Muscle layer of duodenum (tissue), 2 donors: ENCODE data around the gene MINDY2.
A peak's percentile ranks its signal among the peaks of the same experiment; 100 is the strongest.
"Not testable (repeated sequence)": the region's sequence is repeated elsewhere in the genome, so short reads cannot be mapped to it uniquely, and the experiment has no call there.

ENCODE experiments used
- H3K27ac ChIP-seq: one replicate; pipeline ENCODE4 v1.7.0; 2013; ENCODE audit warnings: mild to moderate bottlenecking, low read length
- H3K27me3 ChIP-seq: one replicate; pipeline ENCODE4 v1.7.0; 2013; ENCODE audit warnings: low read depth, mild to moderate bottlenecking, control low read depth, low read length
- H3K36me3 ChIP-seq, 2 donors: one replicate each; pipeline ENCODE4 v1.7.0; 2013; ENCODE audit warnings: low read length in 2 of 2, control low read depth in 1 of 2, mild to moderate bottlenecking in 1 of 2; ENCODE audit not compliant: insufficient read depth in 2 of 2, control insufficient read depth in 1 of 2
- H3K4me1 ChIP-seq, 2 donors: one replicate each; pipeline ENCODE4 v1.7.0; 2013; ENCODE audit warnings: low read length in 2 of 2, mild to moderate bottlenecking in 2 of 2, control low read depth in 1 of 2, moderate library complexity in 1 of 2; ENCODE audit not compliant: insufficient read depth in 2 of 2, control insufficient read depth in 1 of 2
- H3K4me3 ChIP-seq, 2 donors: one replicate each; pipeline ENCODE4 v1.7.0; 2013; ENCODE audit warnings: low read length in 2 of 2, low read depth in 1 of 2, mild to moderate bottlenecking in 1 of 2
- H3K9me3 ChIP-seq, 2 donors: one replicate each; pipeline ENCODE4 v1.7.0; 2013; ENCODE audit warnings: low read length in 2 of 2, control low read depth in 1 of 2, mild to moderate bottlenecking in 1 of 2; ENCODE audit not compliant: control insufficient read depth in 1 of 2
- donor health status: healthy.

Gene MINDY2

GRCh38 chr15:58758141-58758540, 13.0 kb upstream of the MINDY2 start:
- H3K9me3 ChIP-seq = no peaks in the 10 kb centered on the region
- H3K27ac ChIP-seq = no peak overlapping the region
- H3K36me3 ChIP-seq = no peaks in the 10 kb centered on the region

GRCh38 chr15:58760385-58761009, 10.6 kb upstream of the MINDY2 start:
- Histone ChIP-seq H3K27ac (no peak overlapping the region), H3K4me1 (no peaks in the 10 kb centered on the region), H3K36me3 (no peaks in the 10 kb centered on the region), H3K4me3 (no peak overlapping the region), H3K27me3 (no peaks in the 10 kb centered on the region), H3K9me3 (no peaks in the 10 kb centered on the region)

More at GRCh38 chr15:58758141-58758540, 13.0 kb upstream of the MINDY2 start:
- H3K27me3 ChIP-seq = no peaks in the 10 kb centered on the region
- H3K4me1 ChIP-seq = no peaks in the 10 kb centered on the region
- no peak overlapping the region for H3K4me3 ChIP-seq

GRCh38 chr15:58761010-58761388, 10.1 kb upstream of the MINDY2 start:
- H3K4me3 ChIP-seq = no peak overlapping the region
- H3K27ac ChIP-seq = no peak overlapping the region
- no peaks in the 10 kb centered on the region for H3K4me1 ChIP-seq
- H3K9me3 ChIP-seq = no peaks in the 10 kb centered on the region
- H3K36me3 ChIP-seq = no peaks in the 10 kb centered on the region
- no peaks in the 10 kb centered on the region for H3K27me3 ChIP-seq

- no peaks in the 10 kb centered on the region for H3K9me3 ChIP-seq
- H3K27me3 ChIP-seq = no peaks in the 10 kb centered on the region
- H3K27ac ChIP-seq = no peak overlapping the region
- H3K36me3 ChIP-seq = no peaks in the 10 kb centered on the region
- H3K4me1 ChIP-seq = no peaks in the 10 kb centered on the region
- H3K4me3 ChIP-seq = no peak overlapping the region
Observed at GRCh38 chr15:58762285-58762684, 8.8 kb upstream of the MINDY2 start.

- H3K27me3 ChIP-seq = no peaks in the 10 kb centered on the region
- H3K27ac ChIP-seq = no peak overlapping the region
- H3K36me3 ChIP-seq = no peaks in the 10 kb centered on the region
- no peaks in the 10 kb centered on the region for H3K9me3 ChIP-seq
- no peak overlapping the region for H3K4me3 ChIP-seq
- no peaks in the 10 kb centered on the region for H3K4me1 ChIP-seq
Observed at GRCh38 chr15:58762731-58763130, 8.4 kb upstream of the MINDY2 start.

GRCh38 chr15:58764468-58764867, 6.6 kb upstream of the MINDY2 start:
- no peaks in the 10 kb centered on the region for H3K9me3 ChIP-seq
- H3K27ac ChIP-seq = no peak overlapping the region
- H3K27me3 ChIP-seq = no peaks in the 10 kb centered on the region

GRCh38 chr15:58766290-58766689, 4.8 kb upstream of the MINDY2 start:
- Histone ChIP-seq H3K27me3 (no peaks in the 10 kb centered on the region), H3K27ac (no peak overlapping the region), H3K4me1 (peaks cover 0 to 5% of the 10 kb centered on the region in 2 donors), H3K9me3 (no peaks in the 10 kb centered on the region), H3K4me3 (no peak overlapping the region), H3K36me3 (no peaks in the 10 kb centered on the region)

More at GRCh38 chr15:58764468-58764867, 6.6 kb upstream of the MINDY2 start:
- Histone ChIP-seq H3K36me3 (no peaks in the 10 kb centered on the region), H3K4me1 (no peaks in the 10 kb centered on the region), H3K4me3 (no peak overlapping the region)

- not testable (repeated sequence) for H3K36me3 ChIP-seq, H3K27me3 ChIP-seq, H3K27ac ChIP-seq, H3K4me3 ChIP-seq, H3K9me3 ChIP-seq
- H3K4me1 ChIP-seq = peaks cover 5 to 20% of the 10 kb centered on the region in 2 donors
Observed at GRCh38 chr15:58768601-58769004, 2.5 kb upstream of the MINDY2 start.

- Histone ChIP-seq H3K27ac (peak overlapping the region; percentile 95), H3K27me3 (no peaks in the 10 kb centered on the region), H3K36me3 (no peaks in the 10 kb centered on the region), H3K4me3 (peak overlapping the region; percentile 87 to 98), H3K9me3 (no peaks in the 10 kb centered on the region), H3K4me1 (peaks cover 13 to 36% of the 10 kb centered on the region in 2 donors)
Observed at GRCh38 chr15:58770519-58770856, 614 bp upstream of the MINDY2 start.

GRCh38 chr15:58771621-58772250, 634 bp downstream of the MINDY2 start:
- Histone ChIP-seq H3K4me3 (peak overlapping the region; percentile 76 to 98), H3K9me3 (no peaks in the 10 kb centered on the region), H3K4me1 (peaks cover 13 to 36% of the 10 kb centered on the region in 2 donors), H3K27me3 (no peaks in the 10 kb centered on the region), H3K27ac (peak overlapping the region; percentile 67), H3K36me3 (no peaks in the 10 kb centered on the region)

- Histone ChIP-seq H3K27me3 (no peaks in the 10 kb centered on the region), H3K27ac (no peak overlapping the region), H3K9me3 (no peaks in the 10 kb centered on the region), H3K36me3 (no peaks in the 10 kb centered on the region), H3K4me1 (peaks cover 16 to 36% of the 10 kb centered on the region in 2 donors), H3K4me3 (peak overlapping the region; percentile 76 to 98)
Observed at GRCh38 chr15:58773024-58773423, 1.9 kb downstream of the MINDY2 start.

GRCh38 chr15:58775402-58775801, 4.3 kb downstream of the MINDY2 start:
- Histone ChIP-seq H3K4me1 (peaks cover 16 to 31% of the 10 kb centered on the region in 2 donors), H3K27ac (no peak overlapping the region), H3K4me3 (no peak overlapping the region), H3K9me3 (no peaks in the 10 kb centered on the region), H3K27me3 (no peaks in the 10 kb centered on the region), H3K36me3 (peaks cover 0 to 4% of the 10 kb centered on the region in 2 donors)
